HepG2 (cell line): ENCODE measurements around the gene WDR7. TPM values are rescaled to one million over a fixed set of nuclear protein-coding genes. Genes with fewer than 3 reads are reported as not detected.

ENCODE experiments used
- NCOR1 ChIP-seq: fragments of 200-600 bp; sonication (generic); IDR thresholded peaks from 2 replicates; pipeline ENCODE4 v1.7.0; 2017; ENCODE audit warnings: antibody characterized with exemption, low read length, borderline replicate concordance
- SAP130 ChIP-seq: IDR thresholded peaks from 2 replicates; pipeline ENCODE4 v1.6.1; 2016; ENCODE audit warnings: low read depth
- TBP ChIP-seq: sonication (generic); formaldehyde crosslinking; IDR thresholded peaks from 2 replicates; pipeline ENCODE4 v1.5.0; 2020; ENCODE audit warnings: missing genetic modification reagents
- ZNF12 ChIP-seq: sonication (generic); formaldehyde crosslinking; IDR thresholded peaks from 2 replicates; pipeline ENCODE4 v1.5.0; 2020; ENCODE audit warnings: missing genetic modification reagents
- ZNF841 ChIP-seq: sonication (generic); formaldehyde crosslinking; IDR thresholded peaks from 2 replicates; pipeline ENCODE4 v1.8.1; 2023; ENCODE audit warnings: missing genetic modification reagents, borderline replicate concordance
- polyA plus RNA-seq, 8 experiments: library from polyadenylated mRNA; depleted of rRNA in 3 of 8; stranded (reverse) in 7 of 8; unstranded in 1 of 8; fragments of >200 nt; fragmentation: Illumina TruSeq in 4 of 8; extraction: Trizol in 4 of 8; gene quantifications; 2 replicates each; pipeline versions ENCODE4 v1.2.1 to v1.2.3, GENCODE V29; 2011 to 2016; ENCODE audit warnings: low read depth in 4 of 8, missing spikeins in 1 of 8, mixed read lengths in 1 of 8; ENCODE audit not compliant: insufficient read depth in 1 of 8
- total RNA-seq, 5 experiments: library from RNA; depleted of rRNA; stranded (reverse); fragments of >200 nt; fragmentation: Illumina TruSeq; extraction: Trizol; gene quantifications; 2 replicates each; pipeline ENCODE4 v1.2.3, GENCODE V29; 2016; ENCODE audit warnings: low read depth in 1 of 5
- TF ChIP-seq, protein P1 (sequence below): sonication (generic); formaldehyde crosslinking; IDR thresholded peaks from 2 replicates; pipeline ENCODE4 v1.5.1; 2020; ENCODE audit warnings: mild to moderate bottlenecking, missing genetic modification reagents, moderate library complexity
- TF ChIP-seq, protein P2 (sequence below): sonication (generic); formaldehyde crosslinking; IDR thresholded peaks from 2 replicates; pipeline ENCODE4 v1.9.0; 2022; ENCODE audit warnings: missing genetic modification reagents, mild to moderate bottlenecking, borderline replicate concordance
- TF ChIP-seq, protein P3 (sequence below): sonication (generic); formaldehyde crosslinking; IDR thresholded peaks from 2 replicates; pipeline ENCODE4 v1.5.0; 2020; ENCODE audit warnings: missing genetic modification reagents

The WDR7 gene
- total and polyA plus RNA-seq, 2 of the 13 experiments (the other 11 are each of a cell fraction or from before 2014, with no cell fraction given) = 2.0 to 7.8 TPM

DNA sequence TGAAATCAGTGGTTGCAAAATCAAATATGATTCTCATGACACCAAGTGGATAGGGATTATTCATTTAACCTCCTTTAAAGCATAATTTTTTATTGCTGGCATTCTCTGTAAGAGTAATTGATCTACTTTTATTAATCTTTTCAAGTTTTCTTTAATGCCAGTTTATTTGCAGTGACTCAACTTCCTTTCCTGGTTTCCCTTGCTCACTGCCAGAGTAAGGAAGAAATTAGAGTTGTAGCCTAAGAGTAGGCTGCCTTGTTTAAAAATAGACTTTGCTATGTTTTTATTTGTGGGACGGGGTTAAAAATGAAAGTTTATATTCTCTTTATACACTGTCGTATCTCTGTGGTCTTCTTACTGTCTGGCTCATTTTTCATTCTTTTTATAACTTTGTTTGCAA, 148.6 kb downstream of the WDR7 start (continued):
- TF ChIP-seq, protein P1, sequence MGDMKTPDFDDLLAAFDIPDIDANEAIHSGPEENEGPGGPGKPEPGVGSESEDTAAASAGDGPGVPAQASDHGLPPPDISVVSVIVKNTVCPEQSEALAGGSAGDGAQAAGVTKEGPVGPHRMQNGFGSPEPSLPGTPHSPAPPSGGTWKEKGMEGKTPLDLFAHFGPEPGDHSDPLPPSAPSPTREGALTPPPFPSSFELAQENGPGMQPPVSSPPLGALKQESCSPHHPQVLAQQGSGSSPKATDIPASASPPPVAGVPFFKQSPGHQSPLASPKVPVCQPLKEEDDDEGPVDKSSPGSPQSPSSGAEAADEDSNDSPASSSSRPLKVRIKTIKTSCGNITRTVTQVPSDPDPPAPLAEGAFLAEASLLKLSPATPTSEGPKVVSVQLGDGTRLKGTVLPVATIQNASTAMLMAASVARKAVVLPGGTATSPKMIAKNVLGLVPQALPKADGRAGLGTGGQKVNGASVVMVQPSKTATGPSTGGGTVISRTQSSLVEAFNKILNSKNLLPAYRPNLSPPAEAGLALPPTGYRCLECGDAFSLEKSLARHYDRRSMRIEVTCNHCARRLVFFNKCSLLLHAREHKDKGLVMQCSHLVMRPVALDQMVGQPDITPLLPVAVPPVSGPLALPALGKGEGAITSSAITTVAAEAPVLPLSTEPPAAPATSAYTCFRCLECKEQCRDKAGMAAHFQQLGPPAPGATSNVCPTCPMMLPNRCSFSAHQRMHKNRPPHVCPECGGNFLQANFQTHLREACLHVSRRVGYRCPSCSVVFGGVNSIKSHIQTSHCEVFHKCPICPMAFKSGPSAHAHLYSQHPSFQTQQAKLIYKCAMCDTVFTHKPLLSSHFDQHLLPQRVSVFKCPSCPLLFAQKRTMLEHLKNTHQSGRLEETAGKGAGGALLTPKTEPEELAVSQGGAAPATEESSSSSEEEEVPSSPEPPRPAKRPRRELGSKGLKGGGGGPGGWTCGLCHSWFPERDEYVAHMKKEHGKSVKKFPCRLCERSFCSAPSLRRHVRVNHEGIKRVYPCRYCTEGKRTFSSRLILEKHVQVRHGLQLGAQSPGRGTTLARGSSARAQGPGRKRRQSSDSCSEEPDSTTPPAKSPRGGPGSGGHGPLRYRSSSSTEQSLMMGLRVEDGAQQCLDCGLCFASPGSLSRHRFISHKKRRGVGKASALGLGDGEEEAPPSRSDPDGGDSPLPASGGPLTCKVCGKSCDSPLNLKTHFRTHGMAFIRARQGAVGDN (CRISPR knock-in tag) = no peak
- no peak for TF ChIP-seq ZNF841 (CRISPR knock-in tag)
- no peak for TF ChIP-seq ZNF12 (CRISPR knock-in tag)
- TF ChIP-seq, protein P2, sequence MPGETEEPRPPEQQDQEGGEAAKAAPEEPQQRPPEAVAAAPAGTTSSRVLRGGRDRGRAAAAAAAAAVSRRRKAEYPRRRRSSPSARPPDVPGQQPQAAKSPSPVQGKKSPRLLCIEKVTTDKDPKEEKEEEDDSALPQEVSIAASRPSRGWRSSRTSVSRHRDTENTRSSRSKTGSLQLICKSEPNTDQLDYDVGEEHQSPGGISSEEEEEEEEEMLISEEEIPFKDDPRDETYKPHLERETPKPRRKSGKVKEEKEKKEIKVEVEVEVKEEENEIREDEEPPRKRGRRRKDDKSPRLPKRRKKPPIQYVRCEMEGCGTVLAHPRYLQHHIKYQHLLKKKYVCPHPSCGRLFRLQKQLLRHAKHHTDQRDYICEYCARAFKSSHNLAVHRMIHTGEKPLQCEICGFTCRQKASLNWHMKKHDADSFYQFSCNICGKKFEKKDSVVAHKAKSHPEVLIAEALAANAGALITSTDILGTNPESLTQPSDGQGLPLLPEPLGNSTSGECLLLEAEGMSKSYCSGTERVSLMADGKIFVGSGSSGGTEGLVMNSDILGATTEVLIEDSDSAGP = no peak
- no peak for TF ChIP-seq SAP130
- no peak for TF ChIP-seq TBP
- TF ChIP-seq, protein P3, sequence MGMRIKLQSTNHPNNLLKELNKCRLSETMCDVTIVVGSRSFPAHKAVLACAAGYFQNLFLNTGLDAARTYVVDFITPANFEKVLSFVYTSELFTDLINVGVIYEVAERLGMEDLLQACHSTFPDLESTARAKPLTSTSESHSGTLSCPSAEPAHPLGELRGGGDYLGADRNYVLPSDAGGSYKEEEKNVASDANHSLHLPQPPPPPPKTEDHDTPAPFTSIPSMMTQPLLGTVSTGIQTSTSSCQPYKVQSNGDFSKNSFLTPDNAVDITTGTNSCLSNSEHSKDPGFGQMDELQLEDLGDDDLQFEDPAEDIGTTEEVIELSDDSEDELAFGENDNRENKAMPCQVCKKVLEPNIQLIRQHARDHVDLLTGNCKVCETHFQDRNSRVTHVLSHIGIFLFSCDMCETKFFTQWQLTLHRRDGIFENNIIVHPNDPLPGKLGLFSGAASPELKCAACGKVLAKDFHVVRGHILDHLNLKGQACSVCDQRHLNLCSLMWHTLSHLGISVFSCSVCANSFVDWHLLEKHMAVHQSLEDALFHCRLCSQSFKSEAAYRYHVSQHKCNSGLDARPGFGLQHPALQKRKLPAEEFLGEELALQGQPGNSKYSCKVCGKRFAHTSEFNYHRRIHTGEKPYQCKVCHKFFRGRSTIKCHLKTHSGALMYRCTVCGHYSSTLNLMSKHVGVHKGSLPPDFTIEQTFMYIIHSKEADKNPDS (CRISPR knock-in tag) = no peak
- TF ChIP-seq NCOR1 = no peak
- TF ChIP-seq, all 625 proteins: peak for 0
